Articular chondrocyte of knee joint (primary cell): Measurements from ENCODE around the gene OST4. TPM values are rescaled to one million over a fixed set of nuclear protein-coding genes. Genes with fewer than 3 reads are reported as not detected.

Experiments
- total RNA-seq: library from RNA; depleted of rRNA; stranded (reverse); fragments of >200 nt; gene quantifications from 2 replicates; pipeline ENCODE4 v1.2.3, GENCODE V29; 2012

The OST4 gene
- 201 and 215 TPM in 2 replicates for total RNA-seq

GRCh38 chr2:27071277-27071989 lies at the start of gene OST4:
TSS of gene OST4 (minus strand) at chr2:27071654.

GRCh38 chr2:27118525-27119329 lies 47.3 kb upstream of the OST4 start, which contains the start of gene CGREF1:
TSS of gene CGREF1 (minus strand) at chr2:27119128. CDS start at chr2:27104366, 14,762 bp downstream.

GRCh38 chr2:27086724-27087593 lies 15.5 kb upstream of the OST4 start, which contains the start of gene KHK:
TSS of gene KHK (plus strand) at chr2:27086772. CDS start at chr2:27087260, 488 bp downstream.

GRCh38 chr2:27078267-27079194 lies 7.1 kb upstream of the OST4 start, which contains the start of gene EMILIN1:
TSS of gene EMILIN1 (plus strand) at chr2:27078615. CDS start at chr2:27079066, 451 bp downstream.

GRCh38 chr2:27050996-27051901 lies 20.2 kb downstream of the OST4 start, which contains the start of gene AGBL5:
TSS of gene AGBL5 (plus strand) at chr2:27051668. CDS start at chr2:27052959, 1,291 bp downstream.

GRCh38 chr2:27032495-27033252 lies 38.8 kb downstream of the OST4 start, which contains the start of gene TMEM214:
TSS of gene TMEM214 (plus strand) at chr2:27032965. CDS start at chr2:27033016, 51 bp downstream.

Other genes with a start within 250 kb of the OST4 start
- gene DPYSL5, start 223.5 kb downstream of the OST4 start, total RNA-seq = not detected in 2 replicates
- gene MAPRE3, start 101.0 kb downstream of the OST4 start, total RNA-seq = 4.4 and 5.8 TPM in 2 replicates
- 68.0 and 68.5 TPM in 2 replicates for gene TMEM214, start 38.7 kb downstream of the OST4 start, total RNA-seq
- gene AGBL5, start 20.0 kb downstream of the OST4 start, total RNA-seq = 21.8 and 23.3 TPM in 2 replicates
- gene EMILIN1, start 7.0 kb upstream of the OST4 start, total RNA-seq = 113 and 123 TPM in 2 replicates
- gene KHK, start 15.1 kb upstream of the OST4 start, total RNA-seq = 0.26 and 0.65 TPM in 2 replicates
- gene CGREF1, start 47.5 kb upstream of the OST4 start, total RNA-seq = 6.9 and 15.8 TPM in 2 replicates
- 0.22 and 0.26 TPM in 2 replicates for gene ABHD1, start 52.2 kb upstream of the OST4 start, total RNA-seq
- 29.9 and 40.6 TPM in 2 replicates for gene PREB, start 63.0 kb upstream of the OST4 start, total RNA-seq
- not detected in 2 replicates for gene PRR30, start 67.8 kb upstream of the OST4 start, total RNA-seq
- gene TCF23, start 77.3 kb upstream of the OST4 start, total RNA-seq = under 0.01 TPM in 2 replicates
- 200 and 246 TPM in 2 replicates for gene ATRAID, start 140.4 kb upstream of the OST4 start, total RNA-seq
- gene SLC5A6, start 140.6 kb upstream of the OST4 start, total RNA-seq = 14.6 and 15.4 TPM in 2 replicates
- gene CAD, start 145.7 kb upstream of the OST4 start, total RNA-seq = 19.1 and 28.1 TPM in 2 replicates
- under 0.01 TPM in 1 of 2 replicates, not detected in the other for gene SLC30A3, start 191.4 kb upstream of the OST4 start, total RNA-seq
- gene DNAJC5G, start 203.8 kb upstream of the OST4 start, total RNA-seq = not detected in 2 replicates
- not detected in 2 replicates for gene TRIM54, start 210.8 kb upstream of the OST4 start, total RNA-seq
- gene UCN, start 236.8 kb upstream of the OST4 start, total RNA-seq = 0.39 and 1.4 TPM in 2 replicates